ENCODE measurements around the gene POU3F2.

GRCh38 chr6:98846021-98846380 is 11.6 kb downstream of the POU3F2 start:
- TF ChIP-seq CTCF (IDR thresholded peaks at IDR 0.05 in 4 of 5, conservative IDR thresholded peaks at IDR 0.05 in 1 of 5) = peak in 1 of 5 experiments; percentile 1
- no peak for TF ChIP-seq POLR2A (IDR thresholded peaks at IDR 0.05)

Measured in gastrocnemius medialis (tissue), 4 donors.